HG03432 (cell line): Measurements from ENCODE around the gene MTUS2.

Source experiments
- ATAC-seq: cut with Tn5 transposase; IDR thresholded peaks from one replicate; pipeline ENCODE4 v1.9.1; 2021; ENCODE audit warnings: mild to moderate bottlenecking, moderate library complexity; ENCODE audit not compliant: unreplicated experiment

The MTUS2 gene

GRCh38 chr13:29101905-29102304 lies 281.8 kb downstream of the MTUS2 start:
- ATAC-seq, result no peak

DNA sequence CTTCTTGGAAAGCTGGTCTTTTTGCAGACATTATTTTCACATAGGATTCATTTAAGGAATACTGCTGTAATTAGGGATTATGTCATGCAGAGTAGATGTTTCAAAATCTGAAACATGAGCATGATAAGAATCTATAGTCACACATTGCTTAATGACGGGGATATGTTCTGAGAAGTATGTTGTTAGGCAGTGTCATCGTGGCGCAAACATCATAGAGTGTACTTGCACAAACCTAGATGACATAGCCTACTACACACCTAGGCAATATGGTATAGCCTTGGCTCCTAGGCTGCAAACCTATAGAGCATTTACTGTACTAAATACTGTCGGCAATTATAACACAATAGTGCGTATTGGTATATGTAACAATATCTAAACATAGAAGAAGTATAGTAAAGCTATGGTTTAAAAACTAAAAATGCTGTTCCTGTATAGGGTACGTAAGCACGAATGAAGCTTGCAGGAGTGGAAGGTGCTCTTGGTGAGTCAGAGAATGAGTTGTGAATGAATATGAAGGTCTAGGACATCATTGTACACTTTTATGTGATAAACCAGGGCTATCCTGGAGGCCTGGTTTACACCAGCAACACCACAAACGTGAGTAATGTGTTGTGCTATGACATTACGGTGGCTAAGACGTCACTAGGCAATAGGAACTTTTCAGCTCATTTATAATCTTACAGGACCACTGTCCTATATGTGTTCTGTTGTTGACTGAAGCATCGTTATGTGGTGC lies 283.1 kb downstream of the MTUS2 start:
- ATAC-seq, result no peak

DNA sequence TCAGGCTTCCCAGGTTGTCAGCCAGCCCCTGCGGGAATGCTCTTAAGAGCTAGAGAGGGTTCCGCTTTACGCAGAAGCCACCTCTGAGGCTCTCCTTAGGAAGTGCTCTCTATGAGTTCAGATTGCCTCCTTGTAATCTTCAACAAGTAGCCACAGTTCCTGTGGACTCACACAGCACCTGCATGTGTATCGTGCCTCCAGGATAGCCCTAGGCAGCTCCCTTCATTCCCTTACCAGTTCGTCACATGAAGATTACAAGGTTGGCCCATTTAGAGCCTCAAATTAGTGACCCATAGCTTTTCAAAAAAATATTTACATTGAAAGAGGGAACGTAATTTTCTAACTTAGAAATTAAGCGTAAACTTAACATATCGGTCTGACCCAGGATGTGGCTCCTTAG lies 284.3 kb downstream of the MTUS2 start:
- ATAC-seq, result no peak

- ATAC-seq, result no peak
Measured at GRCh38 chr13:29105779-29106178, 285.6 kb downstream of the MTUS2 start.

DNA sequence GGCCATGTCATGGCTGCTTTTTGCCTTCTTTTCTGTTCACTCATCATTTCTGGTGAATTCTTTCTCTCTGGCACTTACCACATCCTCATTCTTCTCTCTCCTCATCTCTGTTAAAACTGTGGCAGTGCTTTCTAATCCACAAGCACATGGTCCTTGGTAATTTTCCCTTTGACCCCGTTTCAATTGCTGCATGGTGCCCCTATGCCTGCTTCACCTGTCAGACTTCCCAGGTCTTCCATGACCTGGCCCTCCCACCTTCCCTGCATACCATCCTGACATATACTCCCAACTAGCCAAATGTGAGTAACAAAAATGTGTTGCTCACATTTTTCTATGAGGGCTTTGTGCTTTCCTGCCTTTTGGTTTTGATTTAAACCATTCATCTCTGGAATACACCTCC lies 286.5 kb downstream of the MTUS2 start:
- ATAC-seq, result no peak

DNA sequence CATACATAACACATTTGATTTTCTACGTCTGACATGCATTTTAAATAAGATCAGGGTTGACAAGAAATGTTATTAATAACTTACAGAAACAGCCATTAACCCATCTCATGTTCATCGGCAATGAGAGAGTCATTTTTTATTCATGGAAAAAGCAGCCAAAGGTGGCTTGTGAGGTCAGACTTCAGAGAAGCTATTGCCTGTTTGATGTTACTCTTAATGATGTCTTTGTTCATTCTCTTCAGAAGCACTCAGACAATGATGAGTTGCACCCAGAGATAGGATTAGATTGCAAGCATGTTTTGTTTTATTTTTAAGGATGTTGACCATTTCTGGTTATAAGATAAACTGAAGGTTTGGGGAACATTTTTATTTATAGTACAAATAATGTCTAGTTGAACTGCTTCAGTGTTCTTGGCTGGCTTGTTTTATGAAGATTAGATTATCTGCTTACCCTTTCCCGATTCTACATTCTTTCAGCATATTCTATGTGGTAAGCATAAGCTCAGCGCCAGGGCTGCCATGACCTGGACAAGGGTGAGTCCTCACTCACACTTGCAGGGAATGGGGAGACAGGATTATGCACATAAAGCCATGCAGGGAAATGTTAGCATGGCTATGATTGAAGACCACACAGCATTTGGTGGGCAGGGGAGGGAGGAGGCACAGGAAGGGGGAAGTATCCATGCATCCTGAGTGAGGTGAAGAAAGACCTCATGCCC lies 288.1 kb downstream of the MTUS2 start:
- ATAC-seq, result no peak

DNA sequence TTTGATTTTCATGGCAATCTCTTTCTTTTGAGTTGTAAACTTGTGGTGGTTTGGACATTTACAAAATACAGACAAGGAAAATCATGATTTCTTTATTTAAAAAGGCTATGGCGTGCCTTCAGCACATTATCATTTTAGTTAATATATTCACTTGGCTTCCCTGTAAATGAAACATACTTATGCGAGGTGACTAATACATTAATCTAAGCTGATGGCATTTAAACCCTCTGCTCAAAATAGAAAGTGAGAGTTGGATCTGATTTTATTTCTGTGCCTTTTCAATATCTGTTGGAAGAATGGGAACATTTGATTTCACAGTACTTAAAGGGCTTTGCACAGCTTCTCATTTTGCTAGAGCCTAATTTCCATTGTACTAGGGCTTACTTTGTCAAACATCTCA lies 289.8 kb downstream of the MTUS2 start:
- no peak for ATAC-seq

- ATAC-seq, result no peak
Measured at GRCh38 chr13:29111446-29111845, 291.3 kb downstream of the MTUS2 start.

DNA sequence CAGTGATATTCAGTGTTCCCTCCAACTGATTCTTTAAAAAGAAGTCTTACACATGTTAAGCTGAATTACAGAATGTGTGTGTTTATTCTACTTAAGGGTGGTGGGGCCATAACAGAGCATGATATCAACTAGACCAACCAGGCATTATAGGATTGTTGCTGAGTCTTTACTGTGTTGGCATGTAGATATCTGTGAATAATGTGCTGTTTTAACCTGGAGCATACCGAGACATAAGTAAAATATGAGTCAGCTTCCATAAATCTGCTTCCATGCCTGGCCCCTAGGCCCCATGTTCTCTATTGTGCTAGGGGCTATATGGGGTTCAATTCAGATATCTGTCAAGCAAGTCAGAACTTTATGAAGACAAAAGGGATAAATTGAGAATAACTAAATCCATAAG lies 295.7 kb downstream of the MTUS2 start:
- no peak for ATAC-seq

- no peak for ATAC-seq
Measured at GRCh38 chr13:29117663-29118062, 297.5 kb downstream of the MTUS2 start.

GRCh38 chr13:29118471-29118870 lies 298.3 kb downstream of the MTUS2 start:
- no peak for ATAC-seq

DNA sequence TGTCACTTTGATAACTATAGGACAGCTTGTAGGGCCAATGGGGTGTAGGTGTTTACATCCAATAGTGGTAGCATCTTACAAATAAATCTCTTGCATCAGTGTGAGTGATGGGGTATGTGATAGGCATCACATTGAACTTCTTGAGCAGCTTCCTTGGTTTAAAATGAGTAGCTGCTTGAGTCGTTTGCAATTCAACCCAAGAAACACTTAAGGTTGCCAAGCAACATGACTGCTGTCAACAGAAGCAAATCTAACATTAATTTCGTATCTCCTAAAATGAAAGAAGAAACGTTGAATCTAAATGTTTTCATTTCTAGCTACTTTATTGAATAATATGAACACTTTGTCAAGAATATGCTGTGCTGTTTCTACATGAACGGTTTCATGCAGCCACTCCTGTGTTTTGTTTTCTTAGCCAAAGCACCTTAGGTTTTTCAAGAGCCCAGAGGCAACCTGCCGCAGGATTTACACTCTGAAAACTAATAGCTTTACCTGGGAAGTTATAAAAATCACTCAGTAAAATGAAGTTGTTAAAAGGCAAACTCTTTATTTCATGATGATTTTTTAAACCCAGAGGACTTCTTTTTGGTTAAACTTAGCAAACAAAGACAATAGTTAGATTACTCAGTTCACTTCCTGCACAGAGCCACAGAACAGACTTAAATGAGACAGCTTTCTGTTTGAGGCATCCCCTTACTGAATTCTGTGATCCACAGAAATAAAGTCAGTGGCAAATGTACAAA lies 305.2 kb downstream of the MTUS2 start:
- ATAC-seq, result peak; percentile 67

DNA sequence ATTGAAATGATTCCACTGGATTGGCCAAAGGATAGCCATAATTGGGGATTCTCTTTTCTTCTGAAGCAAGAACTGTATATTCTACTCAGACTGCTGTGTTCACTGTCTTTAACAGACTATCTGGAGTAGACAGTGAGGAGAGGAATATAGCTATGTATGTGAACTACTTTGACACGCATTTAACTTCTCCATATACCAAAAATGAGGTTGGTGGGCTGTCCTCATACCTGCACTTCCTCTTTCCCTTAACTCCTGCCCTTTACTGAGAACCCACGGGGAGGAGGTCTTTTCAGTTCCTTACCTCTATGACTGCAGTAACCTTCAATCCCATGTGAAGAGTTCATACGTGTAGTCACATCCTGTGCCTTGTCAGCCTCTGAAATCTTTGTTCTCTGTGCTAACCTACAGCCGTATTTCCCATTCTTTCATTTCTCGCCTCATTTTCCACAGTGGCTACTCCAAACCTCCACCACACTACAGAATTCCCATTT lies 305.8 kb downstream of the MTUS2 start:
- peak; percentile 63 for ATAC-seq

DNA sequence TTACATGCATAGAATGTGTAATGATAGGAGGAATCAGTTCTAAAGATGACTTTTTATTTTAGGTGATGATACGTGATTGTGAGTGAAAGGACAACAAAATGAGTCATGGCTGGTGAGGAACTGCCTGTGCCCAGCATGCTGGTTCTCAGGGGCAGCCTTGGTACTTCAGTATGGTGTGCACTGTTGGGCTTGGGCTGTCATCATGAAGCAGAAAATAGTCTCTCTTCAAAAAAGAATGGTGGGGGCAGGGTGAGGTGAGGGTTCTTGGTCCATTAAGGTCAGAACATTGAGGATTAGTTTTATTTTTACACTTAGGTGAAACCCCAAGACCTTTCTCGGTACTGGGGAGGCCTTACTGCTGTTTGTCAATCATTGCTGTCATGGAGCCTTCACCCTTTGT lies 309.5 kb downstream of the MTUS2 start:
- ATAC-seq, result no peak

DNA sequence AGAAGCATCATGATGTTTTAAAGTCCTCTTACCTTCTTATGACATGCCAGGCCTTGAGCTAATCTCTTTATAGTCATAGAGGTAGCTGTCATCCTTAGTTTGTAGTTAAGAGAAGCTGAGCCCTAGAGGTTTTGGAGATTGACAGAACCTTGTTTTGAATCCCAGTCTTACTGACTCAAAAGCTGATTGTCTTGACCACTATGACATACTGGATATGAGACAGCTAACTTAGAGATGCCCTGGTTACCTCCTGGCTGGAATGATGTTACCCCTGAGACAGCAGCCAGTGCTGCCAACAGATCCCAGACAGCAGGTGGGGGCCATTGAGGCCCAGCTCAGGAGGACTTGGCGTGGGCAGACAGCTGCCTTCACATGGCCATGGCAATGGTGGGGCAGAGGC lies 311.0 kb downstream of the MTUS2 start:
- ATAC-seq, result no peak

DNA sequence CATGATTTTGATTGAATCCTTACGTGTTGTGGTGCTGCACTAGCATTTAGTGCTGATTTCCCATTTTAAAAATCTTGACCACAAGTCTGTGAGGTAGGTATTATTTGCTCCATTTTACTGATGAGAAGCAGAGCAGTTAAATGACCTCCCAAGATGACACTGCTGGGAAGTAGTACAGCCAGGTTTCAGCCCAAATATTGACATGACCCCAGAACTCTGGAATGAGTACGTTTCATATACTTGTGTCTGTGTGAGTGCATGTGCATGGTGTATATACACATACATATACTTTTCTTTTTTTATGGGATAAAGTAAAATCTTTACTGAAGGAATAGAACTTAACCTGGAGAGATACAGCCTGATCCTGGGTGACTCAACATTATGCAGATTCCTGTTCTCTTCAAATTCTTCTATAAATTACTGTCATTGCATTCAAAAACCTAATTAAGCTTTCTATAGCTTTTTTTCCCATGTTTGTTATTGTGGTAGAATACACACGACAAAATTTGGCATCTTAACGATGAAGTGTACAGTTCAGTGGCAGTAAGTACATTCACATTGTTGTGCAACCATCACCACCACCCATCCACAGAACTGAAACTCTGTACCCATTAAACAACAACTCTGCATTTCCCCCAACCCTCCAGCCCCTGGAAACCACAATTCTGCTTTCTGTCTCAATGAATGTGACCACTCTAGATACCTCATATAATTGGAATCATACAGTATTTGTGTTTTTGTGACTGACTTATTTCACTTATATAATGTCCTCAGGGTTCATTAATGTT lies 311.9 kb downstream of the MTUS2 start:
- no peak for ATAC-seq

GRCh38 chr13:29136341-29136740 lies 316.2 kb downstream of the MTUS2 start:
- no peak for ATAC-seq

DNA sequence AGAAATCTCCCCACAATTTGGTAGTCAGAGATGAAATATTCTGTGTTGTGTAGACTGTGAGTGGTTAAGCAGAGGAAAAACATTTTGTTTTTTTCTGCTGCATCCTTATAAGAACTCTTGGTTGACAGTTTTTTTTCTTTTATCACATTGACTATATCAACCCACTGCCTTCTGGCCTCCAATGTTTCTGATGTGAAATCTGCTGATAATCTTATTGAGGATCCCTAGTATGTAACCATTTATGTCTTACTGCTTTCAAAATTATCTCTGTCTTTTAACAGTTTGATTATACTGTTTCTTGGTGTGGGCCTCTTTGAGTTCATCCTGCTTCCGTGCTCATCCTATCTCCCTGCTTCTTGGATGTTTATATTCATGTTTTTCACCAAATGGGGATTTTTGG lies 316.9 kb downstream of the MTUS2 start:
- ATAC-seq, result no peak

- no peak for ATAC-seq
Measured at GRCh38 chr13:29137995-29138394, 317.9 kb downstream of the MTUS2 start.

GRCh38 chr13:29140277-29140676 lies 320.1 kb downstream of the MTUS2 start:
- ATAC-seq, result no peak

DNA sequence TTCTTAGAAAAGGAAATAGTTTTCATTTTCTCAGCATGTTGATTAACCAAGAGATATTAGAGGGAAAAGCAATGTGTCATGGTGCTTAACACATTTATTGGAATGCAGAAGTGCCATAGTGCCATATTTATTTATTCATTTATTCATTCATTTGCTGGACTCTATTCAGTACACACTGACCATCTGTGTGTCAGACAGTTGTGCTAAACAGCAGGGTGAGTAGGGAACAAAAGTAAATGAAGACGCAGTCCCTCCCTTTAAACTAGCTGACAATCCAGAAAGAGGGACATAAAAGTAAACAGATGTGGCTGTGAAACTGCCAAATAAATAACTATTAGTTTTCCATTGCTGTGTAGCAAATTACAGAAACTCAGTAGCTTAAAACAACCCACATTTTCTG lies 323.7 kb downstream of the MTUS2 start:
- ATAC-seq, result no peak
